T-helper 2 cell treated with Interferon-gamma antibody and Interleukin-4, amounts not matched to agents 5 μg/mL and 100 μg/mL, for 36 hours (primary cell): Measurements from ENCODE around the gene CCDC87.

Experiments used
- DNase-seq: peaks from one replicate; pipeline ENCODE4 v3.0.0; 2021; ENCODE audit warnings: low spot score
- H3K27ac Mint-ChIP-seq: one replicate; pipeline ENCODE4 v1.8.0; 2021; ENCODE audit warnings: mild to moderate bottlenecking, mixed read lengths
- H3K27me3 Mint-ChIP-seq: one replicate; pipeline ENCODE4 v1.8.0; 2021; ENCODE audit warnings: low read depth, mixed read lengths
- H3K36me3 Mint-ChIP-seq: one replicate; pipeline ENCODE4 v1.8.0; 2021; ENCODE audit warnings: low read depth, mixed read lengths
- H3K4me1 Mint-ChIP-seq: one replicate; pipeline ENCODE4 v1.8.0; 2021; ENCODE audit warnings: low read depth, mixed read lengths
- H3K4me3 Mint-ChIP-seq: one replicate; pipeline ENCODE4 v1.8.0; 2022; ENCODE audit warnings: mild to moderate bottlenecking, moderate library complexity, mixed read lengths
- H3K9me3 Mint-ChIP-seq: one replicate; pipeline ENCODE4 v1.8.0; 2021; ENCODE audit warnings: mixed read lengths

Gene CCDC87

GRCh38 chr11:66561178-66561974, 31.5 kb downstream of the CCDC87 start:
- H3K4me1 Mint-ChIP-seq: no peaks in the 10 kb centered on the region
- no peaks in the 10 kb centered on the region for H3K9me3 Mint-ChIP-seq
- peaks cover 13% of the 10 kb centered on the region for H3K27me3 Mint-ChIP-seq
- H3K27ac Mint-ChIP-seq: no peak overlapping the region
- H3K36me3 Mint-ChIP-seq: no peaks in the 10 kb centered on the region
- no peak overlapping the region for H3K4me3 Mint-ChIP-seq
- DNase-seq: no peak

GRCh38 chr11:66559866-66560676, 32.8 kb downstream of the CCDC87 start:
- Mint-ChIP-seq H3K27me3 (peaks cover 8% of the 10 kb centered on the region), H3K9me3 (no peaks in the 10 kb centered on the region), H3K4me3 (no peak overlapping the region), H3K36me3 (no peaks in the 10 kb centered on the region), H3K4me1 (no peaks in the 10 kb centered on the region), H3K27ac (no peak overlapping the region)
- DNase-seq: no peak

- Mint-ChIP-seq H3K9me3 (no peaks in the 10 kb centered on the region), H3K4me1 (no peaks in the 10 kb centered on the region), H3K4me3 (no peak overlapping the region), H3K36me3 (no peaks in the 10 kb centered on the region), H3K27ac (no peak overlapping the region), H3K27me3 (peaks cover 8% of the 10 kb centered on the region)
- no peak for DNase-seq
Observed at GRCh38 chr11:66559142-66559865, 33.6 kb downstream of the CCDC87 start.

- no peak for DNase-seq
- no peak overlapping the region for H3K4me3 Mint-ChIP-seq
- no peak overlapping the region for H3K27ac Mint-ChIP-seq
- no peaks in the 10 kb centered on the region for H3K9me3 Mint-ChIP-seq
- peaks cover 8% of the 10 kb centered on the region for H3K27me3 Mint-ChIP-seq
- H3K36me3 Mint-ChIP-seq: no peaks in the 10 kb centered on the region
- no peaks in the 10 kb centered on the region for H3K4me1 Mint-ChIP-seq
Observed at GRCh38 chr11:66557733-66558326, 35.0 kb downstream of the CCDC87 start.

- peaks cover 8% of the 10 kb centered on the region for H3K27me3 Mint-ChIP-seq
- DNase-seq: no peak
- no peaks in the 10 kb centered on the region for H3K4me1 Mint-ChIP-seq
- H3K36me3 Mint-ChIP-seq: no peaks in the 10 kb centered on the region
- H3K4me3 Mint-ChIP-seq: no peak overlapping the region
- no peaks in the 10 kb centered on the region for H3K9me3 Mint-ChIP-seq
- H3K27ac Mint-ChIP-seq: no peak overlapping the region
Observed at GRCh38 chr11:66556086-66556485, 36.8 kb downstream of the CCDC87 start.

GRCh38 chr11:66555416-66555815, 37.4 kb downstream of the CCDC87 start:
- H3K27me3 Mint-ChIP-seq: peaks cover 8% of the 10 kb centered on the region
- H3K27ac Mint-ChIP-seq: no peak overlapping the region

GRCh38 chr11:66554602-66555001, 38.3 kb downstream of the CCDC87 start:
- Mint-ChIP-seq H3K4me1 (no peaks in the 10 kb centered on the region), H3K27me3 (peaks cover 12% of the 10 kb centered on the region), H3K36me3 (no peaks in the 10 kb centered on the region), H3K9me3 (no peaks in the 10 kb centered on the region), H3K4me3 (no peak overlapping the region), H3K27ac (no peak overlapping the region)
- no peak for DNase-seq

More at GRCh38 chr11:66555416-66555815, 37.4 kb downstream of the CCDC87 start:
- no peaks in the 10 kb centered on the region for H3K4me1 Mint-ChIP-seq
- H3K9me3 Mint-ChIP-seq: no peaks in the 10 kb centered on the region
- no peaks in the 10 kb centered on the region for H3K36me3 Mint-ChIP-seq
- no peak overlapping the region for H3K4me3 Mint-ChIP-seq
- DNase-seq: no peak

- Mint-ChIP-seq H3K9me3 (no peaks in the 10 kb centered on the region), H3K4me3 (no peak overlapping the region), H3K4me1 (no peaks in the 10 kb centered on the region), H3K27me3 (peaks cover 14% of the 10 kb centered on the region), H3K36me3 (no peaks in the 10 kb centered on the region), H3K27ac (no peak overlapping the region)
- DNase-seq: no peak
Observed at GRCh38 chr11:66550887-66551286, 42.0 kb downstream of the CCDC87 start.

- no peak overlapping the region for H3K4me3 Mint-ChIP-seq
- H3K27me3 Mint-ChIP-seq: peaks cover 14% of the 10 kb centered on the region
- no peaks in the 10 kb centered on the region for H3K9me3 Mint-ChIP-seq
- DNase-seq: no peak
- H3K4me1 Mint-ChIP-seq: peaks cover 2% of the 10 kb centered on the region
- H3K27ac Mint-ChIP-seq: no peak overlapping the region
- H3K36me3 Mint-ChIP-seq: no peaks in the 10 kb centered on the region
Observed at GRCh38 chr11:66549696-66550095, 43.2 kb downstream of the CCDC87 start.

GRCh38 chr11:66548774-66549630, 43.9 kb downstream of the CCDC87 start:
- Mint-ChIP-seq H3K9me3 (no peaks in the 10 kb centered on the region), H3K4me3 (no peak overlapping the region), H3K27me3 (peaks cover 14% of the 10 kb centered on the region), H3K27ac (no peak overlapping the region), H3K36me3 (no peaks in the 10 kb centered on the region), H3K4me1 (peaks cover 7% of the 10 kb centered on the region)
- no peak for DNase-seq

- no peaks in the 10 kb centered on the region for H3K9me3 Mint-ChIP-seq
- no peak for DNase-seq
- H3K27ac Mint-ChIP-seq: no peak overlapping the region
- peaks cover 3% of the 10 kb centered on the region for H3K36me3 Mint-ChIP-seq
- H3K27me3 Mint-ChIP-seq: peaks cover 14% of the 10 kb centered on the region
- peaks cover 9% of the 10 kb centered on the region for H3K4me1 Mint-ChIP-seq
- H3K4me3 Mint-ChIP-seq: no peak overlapping the region
Observed at GRCh38 chr11:66548041-66548440, 44.8 kb downstream of the CCDC87 start.

GRCh38 chr11:66547662-66548009, 45.2 kb downstream of the CCDC87 start:
- H3K36me3 Mint-ChIP-seq: peaks cover 6% of the 10 kb centered on the region
- H3K9me3 Mint-ChIP-seq: no peaks in the 10 kb centered on the region
- DNase-seq: no peak
- H3K4me1 Mint-ChIP-seq: peaks cover 9% of the 10 kb centered on the region
- no peak overlapping the region for H3K4me3 Mint-ChIP-seq
- peaks cover 14% of the 10 kb centered on the region for H3K27me3 Mint-ChIP-seq
- H3K27ac Mint-ChIP-seq: no peak overlapping the region
